ENCODE results near the gene ARMH2. TPM values are rescaled to one million over a fixed set of nuclear protein-coding genes. Genes with fewer than 3 reads are reported as not detected.

The ARMH2 gene
- total and polyA plus RNA-seq, 2 experiments from 2014 or later: not detected

DNA sequence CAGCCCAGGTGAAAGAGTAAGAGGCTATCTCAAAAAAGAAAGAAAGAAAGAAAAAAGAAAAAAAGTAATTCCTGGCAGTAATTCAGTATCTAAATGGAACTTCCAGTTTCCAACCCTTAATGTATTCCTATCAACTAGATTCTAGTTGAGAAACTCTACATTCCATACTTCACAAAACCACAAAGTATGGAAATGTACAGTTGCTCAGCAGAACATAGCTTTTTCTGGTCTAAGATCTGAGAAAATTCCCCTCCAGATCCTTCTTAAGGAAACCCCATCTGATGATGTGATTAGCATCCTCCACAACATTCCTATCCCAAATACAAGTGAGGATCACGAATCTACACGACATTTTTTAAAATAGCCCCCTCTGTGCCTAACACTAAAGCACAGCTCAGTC is 3.6 kb downstream of the ARMH2 start (continued):
- TF ChIP-seq, protein P1, sequence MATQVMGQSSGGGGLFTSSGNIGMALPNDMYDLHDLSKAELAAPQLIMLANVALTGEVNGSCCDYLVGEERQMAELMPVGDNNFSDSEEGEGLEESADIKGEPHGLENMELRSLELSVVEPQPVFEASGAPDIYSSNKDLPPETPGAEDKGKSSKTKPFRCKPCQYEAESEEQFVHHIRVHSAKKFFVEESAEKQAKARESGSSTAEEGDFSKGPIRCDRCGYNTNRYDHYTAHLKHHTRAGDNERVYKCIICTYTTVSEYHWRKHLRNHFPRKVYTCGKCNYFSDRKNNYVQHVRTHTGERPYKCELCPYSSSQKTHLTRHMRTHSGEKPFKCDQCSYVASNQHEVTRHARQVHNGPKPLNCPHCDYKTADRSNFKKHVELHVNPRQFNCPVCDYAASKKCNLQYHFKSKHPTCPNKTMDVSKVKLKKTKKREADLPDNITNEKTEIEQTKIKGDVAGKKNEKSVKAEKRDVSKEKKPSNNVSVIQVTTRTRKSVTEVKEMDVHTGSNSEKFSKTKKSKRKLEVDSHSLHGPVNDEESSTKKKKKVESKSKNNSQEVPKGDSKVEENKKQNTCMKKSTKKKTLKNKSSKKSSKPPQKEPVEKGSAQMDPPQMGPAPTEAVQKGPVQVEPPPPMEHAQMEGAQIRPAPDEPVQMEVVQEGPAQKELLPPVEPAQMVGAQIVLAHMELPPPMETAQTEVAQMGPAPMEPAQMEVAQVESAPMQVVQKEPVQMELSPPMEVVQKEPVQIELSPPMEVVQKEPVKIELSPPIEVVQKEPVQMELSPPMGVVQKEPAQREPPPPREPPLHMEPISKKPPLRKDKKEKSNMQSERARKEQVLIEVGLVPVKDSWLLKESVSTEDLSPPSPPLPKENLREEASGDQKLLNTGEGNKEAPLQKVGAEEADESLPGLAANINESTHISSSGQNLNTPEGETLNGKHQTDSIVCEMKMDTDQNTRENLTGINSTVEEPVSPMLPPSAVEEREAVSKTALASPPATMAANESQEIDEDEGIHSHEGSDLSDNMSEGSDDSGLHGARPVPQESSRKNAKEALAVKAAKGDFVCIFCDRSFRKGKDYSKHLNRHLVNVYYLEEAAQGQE (IDR thresholded peaks at IDR 0.05; ENCODE audit: unreplicated experiment): no peak
- no peak for TF ChIP-seq JUNB (IDR thresholded peaks at IDR 0.05; ENCODE audit: unreplicated experiment)
- no peak for TF ChIP-seq STAT1 (IDR thresholded peaks at IDR 0.05; ENCODE audit: unreplicated experiment)
- TF ChIP-seq ZNF114 (CRISPR knock-in tag; IDR thresholded peaks at IDR 0.05): no peak
- no peak for TF ChIP-seq POLR2AphosphoS5 (IDR thresholded peaks at IDR 0.05; ENCODE audit: low read depth)
- TF ChIP-seq EZH2phosphoT487 (IDR thresholded peaks at IDR 0.05; ENCODE audit: unreplicated experiment): no peak
- TF ChIP-seq NANOG (IDR thresholded peaks at IDR 0.05; ENCODE audit: borderline replicate concordance): no peak
- TF ChIP-seq, protein P2, sequence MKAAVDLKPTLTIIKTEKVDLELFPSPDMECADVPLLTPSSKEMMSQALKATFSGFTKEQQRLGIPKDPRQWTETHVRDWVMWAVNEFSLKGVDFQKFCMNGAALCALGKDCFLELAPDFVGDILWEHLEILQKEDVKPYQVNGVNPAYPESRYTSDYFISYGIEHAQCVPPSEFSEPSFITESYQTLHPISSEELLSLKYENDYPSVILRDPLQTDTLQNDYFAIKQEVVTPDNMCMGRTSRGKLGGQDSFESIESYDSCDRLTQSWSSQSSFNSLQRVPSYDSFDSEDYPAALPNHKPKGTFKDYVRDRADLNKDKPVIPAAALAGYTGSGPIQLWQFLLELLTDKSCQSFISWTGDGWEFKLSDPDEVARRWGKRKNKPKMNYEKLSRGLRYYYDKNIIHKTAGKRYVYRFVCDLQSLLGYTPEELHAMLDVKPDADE (IDR thresholded peaks at IDR 0.05): no peak
- no peak for TF ChIP-seq EZH2 (IDR thresholded peaks at IDR 0.05; ENCODE audit: low read depth, unreplicated experiment)

DNA sequence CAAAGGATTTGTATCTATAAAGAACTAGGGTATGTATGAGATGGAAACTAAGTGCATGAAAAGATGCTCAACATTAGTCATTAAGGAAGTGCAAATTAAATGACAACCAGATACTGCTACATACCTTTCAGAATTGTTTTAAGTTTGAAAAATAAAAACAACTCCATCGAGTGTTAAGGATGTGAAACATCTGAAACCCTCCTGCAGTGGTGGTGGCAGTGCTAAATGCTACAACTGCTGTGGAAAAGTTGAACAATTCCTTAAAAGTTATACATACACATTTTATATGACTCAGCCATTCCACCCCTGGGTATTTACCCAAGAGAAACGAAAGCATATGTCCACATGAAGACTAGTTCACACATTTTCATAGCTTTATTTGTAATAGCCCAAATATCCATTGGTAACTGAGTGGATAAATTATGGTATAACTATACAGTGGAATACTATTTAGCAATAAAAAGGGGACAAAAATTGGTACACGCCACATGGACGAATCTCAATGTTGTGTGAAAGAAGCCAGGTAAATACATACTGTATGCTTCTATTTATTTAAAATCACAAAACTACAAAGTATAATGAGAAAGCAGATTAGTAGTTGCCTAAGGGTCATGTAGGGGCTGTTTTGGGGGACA is 10.6 kb downstream of the ARMH2 start:
- no peak for ATAC-seq
- peaks cover 37% of the 10 kb centered on the region for H3K36me3 ChIP-seq (ENCODE audit: insufficient read depth)
- peaks cover 55% of the 10 kb centered on the region for H3K36me3 Mint-ChIP-seq (ENCODE audit: low read depth)
- no peak for TF ChIP-seq ZNF331 (CRISPR knock-in tag; IDR thresholded peaks at IDR 0.05; ENCODE audit: low read depth)
- TF ChIP-seq EZH2phosphoT487 (IDR thresholded peaks at IDR 0.05; ENCODE audit: unreplicated experiment): no peak
- TF ChIP-seq, protein P2 (IDR thresholded peaks at IDR 0.05): no peak
- no peak for TF ChIP-seq POLR2AphosphoS5 (IDR thresholded peaks at IDR 0.05; ENCODE audit: low read depth)
- no peak for TF ChIP-seq NANOG (IDR thresholded peaks at IDR 0.05; ENCODE audit: borderline replicate concordance)
- no peak for TF ChIP-seq CREB1 (CRISPR knock-in tag; IDR thresholded peaks at IDR 0.05; ENCODE audit: low read depth)
- TF ChIP-seq, protein P3, sequence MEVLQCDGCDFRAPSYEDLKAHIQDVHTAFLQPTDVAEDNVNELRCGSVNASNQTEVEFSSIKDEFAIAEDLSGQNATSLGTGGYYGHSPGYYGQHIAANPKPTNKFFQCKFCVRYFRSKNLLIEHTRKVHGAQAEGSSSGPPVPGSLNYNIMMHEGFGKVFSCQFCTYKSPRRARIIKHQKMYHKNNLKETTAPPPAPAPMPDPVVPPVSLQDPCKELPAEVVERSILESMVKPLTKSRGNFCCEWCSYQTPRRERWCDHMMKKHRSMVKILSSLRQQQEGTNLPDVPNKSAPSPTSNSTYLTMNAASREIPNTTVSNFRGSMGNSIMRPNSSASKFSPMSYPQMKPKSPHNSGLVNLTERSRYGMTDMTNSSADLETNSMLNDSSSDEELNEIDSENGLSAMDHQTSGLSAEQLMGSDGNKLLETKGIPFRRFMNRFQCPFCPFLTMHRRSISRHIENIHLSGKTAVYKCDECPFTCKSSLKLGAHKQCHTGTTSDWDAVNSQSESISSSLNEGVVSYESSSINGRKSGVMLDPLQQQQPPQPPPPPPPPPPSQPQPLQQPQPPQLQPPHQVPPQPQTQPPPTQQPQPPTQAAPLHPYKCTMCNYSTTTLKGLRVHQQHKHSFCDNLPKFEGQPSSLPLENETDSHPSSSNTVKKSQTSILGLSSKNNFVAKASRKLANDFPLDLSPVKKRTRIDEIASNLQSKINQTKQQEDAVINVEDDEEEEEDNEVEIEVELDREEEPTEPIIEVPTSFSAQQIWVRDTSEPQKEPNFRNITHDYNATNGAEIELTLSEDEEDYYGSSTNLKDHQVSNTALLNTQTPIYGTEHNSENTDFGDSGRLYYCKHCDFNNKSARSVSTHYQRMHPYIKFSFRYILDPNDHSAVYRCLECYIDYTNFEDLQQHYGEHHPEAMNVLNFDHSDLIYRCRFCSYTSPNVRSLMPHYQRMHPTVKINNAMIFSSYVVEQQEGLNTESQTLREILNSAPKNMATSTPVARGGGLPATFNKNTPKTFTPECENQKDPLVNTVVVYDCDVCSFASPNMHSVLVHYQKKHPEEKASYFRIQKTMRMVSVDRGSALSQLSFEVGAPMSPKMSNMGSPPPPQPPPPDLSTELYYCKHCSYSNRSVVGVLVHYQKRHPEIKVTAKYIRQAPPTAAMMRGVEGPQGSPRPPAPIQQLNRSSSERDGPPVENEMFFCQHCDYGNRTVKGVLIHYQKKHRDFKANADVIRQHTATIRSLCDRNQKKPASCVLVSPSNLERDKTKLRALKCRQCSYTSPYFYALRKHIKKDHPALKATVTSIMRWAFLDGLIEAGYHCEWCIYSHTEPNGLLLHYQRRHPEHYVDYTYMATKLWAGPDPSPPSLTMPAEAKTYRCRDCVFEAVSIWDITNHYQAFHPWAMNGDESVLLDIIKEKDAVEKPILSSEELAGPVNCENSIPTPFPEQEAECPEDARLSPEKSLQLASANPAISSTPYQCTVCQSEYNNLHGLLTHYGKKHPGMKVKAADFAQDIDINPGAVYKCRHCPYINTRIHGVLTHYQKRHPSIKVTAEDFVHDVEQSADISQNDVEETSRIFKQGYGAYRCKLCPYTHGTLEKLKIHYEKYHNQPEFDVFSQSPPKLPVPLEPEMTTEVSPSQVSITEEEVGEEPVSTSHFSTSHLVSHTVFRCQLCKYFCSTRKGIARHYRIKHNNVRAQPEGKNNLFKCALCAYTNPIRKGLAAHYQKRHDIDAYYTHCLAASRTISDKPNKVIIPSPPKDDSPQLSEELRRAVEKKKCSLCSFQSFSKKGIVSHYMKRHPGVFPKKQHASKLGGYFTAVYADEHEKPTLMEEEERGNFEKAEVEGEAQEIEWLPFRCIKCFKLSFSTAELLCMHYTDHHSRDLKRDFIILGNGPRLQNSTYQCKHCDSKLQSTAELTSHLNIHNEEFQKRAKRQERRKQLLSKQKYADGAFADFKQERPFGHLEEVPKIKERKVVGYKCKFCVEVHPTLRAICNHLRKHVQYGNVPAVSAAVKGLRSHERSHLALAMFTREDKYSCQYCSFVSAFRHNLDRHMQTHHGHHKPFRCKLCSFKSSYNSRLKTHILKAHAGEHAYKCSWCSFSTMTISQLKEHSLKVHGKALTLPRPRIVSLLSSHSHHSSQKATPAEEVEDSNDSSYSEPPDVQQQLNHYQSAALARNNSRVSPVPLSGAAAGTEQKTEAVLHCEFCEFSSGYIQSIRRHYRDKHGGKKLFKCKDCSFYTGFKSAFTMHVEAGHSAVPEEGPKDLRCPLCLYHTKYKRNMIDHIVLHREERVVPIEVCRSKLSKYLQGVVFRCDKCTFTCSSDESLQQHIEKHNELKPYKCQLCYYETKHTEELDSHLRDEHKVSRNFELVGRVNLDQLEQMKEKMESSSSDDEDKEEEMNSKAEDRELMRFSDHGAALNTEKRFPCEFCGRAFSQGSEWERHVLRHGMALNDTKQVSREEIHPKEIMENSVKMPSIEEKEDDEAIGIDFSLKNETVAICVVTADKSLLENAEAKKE (CRISPR knock-in tag; IDR thresholded peaks at IDR 0.05): no peak
- TF ChIP-seq EZH2 (IDR thresholded peaks at IDR 0.05; ENCODE audit: low read depth, unreplicated experiment): no peak
- TF ChIP-seq JUNB (IDR thresholded peaks at IDR 0.05; ENCODE audit: unreplicated experiment): no peak

More for the DNA sequence above, 10.6 kb downstream of the ARMH2 start:
- H3K4me1 Mint-ChIP-seq: no peaks in the 10 kb centered on the region
- H4K20me1 ChIP-seq (replicated peaks; ENCODE audit: insufficient read depth): 0 out of 2 replicates have a peak, but pooled peaks cover 5% of the 10 kb centered on the region
- no peak overlapping the region for H2AFZ ChIP-seq
- no peak overlapping the region for H3K27ac Mint-ChIP-seq
- H3K4me3 Mint-ChIP-seq: no peak overlapping the region
- H3K9me2 ChIP-seq (ENCODE audit: insufficient read depth): no peaks in the 10 kb centered on the region
- H3K9me3 Mint-ChIP-seq: no peaks in the 10 kb centered on the region
- DNase-seq (ENCODE audit: low spot score): no peak
- no peaks in the 10 kb centered on the region for H3K4me1 ChIP-seq (ENCODE audit: insufficient read depth)
- no peak overlapping the region for H3K27ac ChIP-seq (ENCODE audit: low read depth)
- H3K4me3 ChIP-seq: no peak overlapping the region
- no peak overlapping the region for H3K4me2 ChIP-seq
- H3K27me3 Mint-ChIP-seq (ENCODE audit: insufficient read depth, low read depth, poor library complexity): peaks cover 2% of the 10 kb centered on the region
- H3K79me2 ChIP-seq (replicated peaks; ENCODE audit: insufficient read depth): no peaks in the 10 kb centered on the region
- H3K27me3 ChIP-seq (ENCODE audit: insufficient read depth): no peaks in the 10 kb centered on the region
- 0 out of 2 replicates have a peak, but pooled peaks cover 2% of the 10 kb centered on the region for H3F3A ChIP-seq (replicated peaks; ENCODE audit: low read depth)

Data from GM23338 (cell line).